Esophagus squamous epithelium (tissue), 5 donors: Measurements from ENCODE around the gene MICAL3. TPM values are rescaled to one million over a fixed set of nuclear protein-coding genes. Genes with fewer than 3 reads are reported as not detected.

Source experiments
- DNase-seq: peaks from one replicate; lab custom pipeline; 2025; lab: John Stamatoyannopoulos, UW
- H3K27ac ChIP-seq, 4 donors: fragments of 200-600 bp; sonication (generic); one replicate each; pipeline ENCODE4 v1.5.1; 2016 to 2019; ENCODE audit warnings: mild to moderate bottlenecking in 1 of 4
- H3K27me3 ChIP-seq, 4 donors: fragments of 200-600 bp; sonication (generic); 1 replicate in 3 of 4; 2 replicates in 1 of 4; pipeline versions ENCODE4 v1.5.1 to v1.6.0; 2017 to 2021; ENCODE audit warnings: antibody characterized with exemption in 1 of 4
- H3K36me3 ChIP-seq, 3 donors: fragments of 200-600 bp; sonication (generic); one replicate each; pipeline ENCODE4 v1.5.1; 2016 to 2019
- H3K4me1 ChIP-seq, 3 donors: fragments of 200-600 bp; sonication (generic); one replicate each; pipeline ENCODE4 v1.5.1; 2017 to 2019
- H3K4me3 ChIP-seq, 4 donors: fragments of 200-600 bp; sonication (generic); 1 replicate in 3 of 4; 2 replicates in 1 of 4; pipeline ENCODE4 v1.5.1; 2016 to 2019; ENCODE audit warnings: mild to moderate bottlenecking in 2 of 4, moderate library complexity in 1 of 4
- H3K9me3 ChIP-seq, 3 donors: fragments of 200-600 bp; sonication (generic); one replicate each; pipeline ENCODE4 v1.5.1; 2016 to 2019
- POLR2A ChIP-seq, 4 donors: fragments of 450-650 bp; IDR thresholded peaks; one replicate each; pipeline ENCODE4 v1.6.1; 2017; ENCODE audit warnings: antibody characterized with exemption in 4 of 4, mild to moderate bottlenecking in 4 of 4, moderate library complexity in 3 of 4
- WGBS, 2 donors: methylation state at CpG; one replicate each; pipeline ENCODE4 v1.1.5; 2018; 5-methylcytosine and 5-hydroxymethylcytosine counted together
- intact Hi-C: fragments of 100-400 bp; cut with DNase I; formaldehyde crosslinking; loops from one replicate; pipeline ENCODE4 v1.15.0; 2022
- total RNA-seq, 4 donors: library from RNA; depleted of rRNA; stranded (reverse); fragments of >200 nt; gene quantifications; one replicate each; pipeline ENCODE4 v1.1.0, GENCODE V29; 2016
- TF ChIP-seq, protein P1 (sequence below), 6 experiments: fragments of 450-650 bp in 4 of 6; fragments of 200-600 bp in 2 of 6; sonication (generic) in 2 of 6; IDR thresholded peaks; one replicate each; pipeline ENCODE4 v1.5.1; 2016 to 2019; ENCODE audit warnings: antibody characterized with exemption in 6 of 6, mild to moderate bottlenecking in 4 of 6, moderate library complexity in 4 of 6
- donor health status: DM: yes; HTN: yes; CAD: no.

The MICAL3 gene
- total RNA-seq, 4 donors from 2014 or later: 11.2 to 30.9 (median 15.9) TPM

- TF ChIP-seq, protein P1, sequence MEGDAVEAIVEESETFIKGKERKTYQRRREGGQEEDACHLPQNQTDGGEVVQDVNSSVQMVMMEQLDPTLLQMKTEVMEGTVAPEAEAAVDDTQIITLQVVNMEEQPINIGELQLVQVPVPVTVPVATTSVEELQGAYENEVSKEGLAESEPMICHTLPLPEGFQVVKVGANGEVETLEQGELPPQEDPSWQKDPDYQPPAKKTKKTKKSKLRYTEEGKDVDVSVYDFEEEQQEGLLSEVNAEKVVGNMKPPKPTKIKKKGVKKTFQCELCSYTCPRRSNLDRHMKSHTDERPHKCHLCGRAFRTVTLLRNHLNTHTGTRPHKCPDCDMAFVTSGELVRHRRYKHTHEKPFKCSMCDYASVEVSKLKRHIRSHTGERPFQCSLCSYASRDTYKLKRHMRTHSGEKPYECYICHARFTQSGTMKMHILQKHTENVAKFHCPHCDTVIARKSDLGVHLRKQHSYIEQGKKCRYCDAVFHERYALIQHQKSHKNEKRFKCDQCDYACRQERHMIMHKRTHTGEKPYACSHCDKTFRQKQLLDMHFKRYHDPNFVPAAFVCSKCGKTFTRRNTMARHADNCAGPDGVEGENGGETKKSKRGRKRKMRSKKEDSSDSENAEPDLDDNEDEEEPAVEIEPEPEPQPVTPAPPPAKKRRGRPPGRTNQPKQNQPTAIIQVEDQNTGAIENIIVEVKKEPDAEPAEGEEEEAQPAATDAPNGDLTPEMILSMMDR (IDR thresholded peaks at IDR 0.05): no peak
- no peak for TF ChIP-seq POLR2A (IDR thresholded peaks at IDR 0.05)
- intact Hi-C loops: no loop called here
- H3K27me3 ChIP-seq: peaks cover 0 to 6% (median 0%) of the 10 kb centered on the region in 4 donors
- H3K4me1 ChIP-seq: peaks cover 12 to 38% (median 21%) of the 10 kb centered on the region in 3 donors
- no peak for DNase-seq
- H3K27ac ChIP-seq: peak overlapping the region in 1 of 4 donors; percentile 35
- H3K9me3 ChIP-seq: no peaks in the 10 kb centered on the region
- 96 to 100% methylated on average over 3 to 9 of the region's 10 CpGs for WGBS, 2 donors
- no peak overlapping the region for H3K4me3 ChIP-seq
- H3K36me3 ChIP-seq: no peaks in the 10 kb centered on the region
Measured at GRCh38 chr22:17780741-17781318, 243.5 kb downstream of the MICAL3 start.

DNA sequence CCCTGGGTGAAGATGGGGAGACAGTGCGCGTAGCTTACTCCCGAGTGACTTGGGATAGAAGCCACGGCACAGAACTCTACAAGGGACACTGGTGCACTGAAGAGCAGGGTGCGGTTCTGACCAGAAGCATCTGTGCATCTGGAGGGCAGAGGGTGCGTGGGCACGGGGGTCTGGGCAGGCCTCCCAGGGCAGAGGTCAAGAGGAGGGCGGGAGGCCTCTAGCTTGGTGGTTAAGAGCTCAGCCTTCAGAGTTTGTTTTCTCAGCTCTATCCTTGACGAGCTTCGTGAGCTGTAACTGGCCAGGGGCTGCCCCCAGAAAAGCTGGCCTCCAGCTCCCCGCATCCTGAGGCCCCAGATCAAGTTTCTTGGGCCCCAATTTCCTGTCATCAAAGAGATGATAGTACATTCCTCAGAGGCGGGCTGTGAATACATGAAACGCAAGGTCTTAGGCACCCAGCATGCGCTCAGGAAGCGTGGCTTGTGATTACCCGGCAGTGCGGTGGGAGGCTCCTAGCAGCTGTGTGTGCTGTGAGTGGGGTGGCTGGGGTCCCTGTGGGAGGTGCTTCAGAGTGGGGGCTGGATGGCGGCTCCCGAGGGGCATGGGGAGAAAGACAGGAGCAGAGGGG is 244.1 kb downstream of the MICAL3 start:
- no peak overlapping the region for H3K27ac ChIP-seq
- no peaks in the 10 kb centered on the region for H3K36me3 ChIP-seq
- H3K9me3 ChIP-seq: no peaks in the 10 kb centered on the region
- WGBS, 2 donors: 71 to 77% methylated on average over 9 to 12 of the region's 19 CpGs
- DNase-seq: no peak
- H3K4me1 ChIP-seq: peaks cover 12 to 35% (median 21%) of the 10 kb centered on the region in 3 donors
- peaks cover 0 to 6% (median 0%) of the 10 kb centered on the region in 4 donors for H3K27me3 ChIP-seq
- no peak overlapping the region for H3K4me3 ChIP-seq
- intact Hi-C loops: no loop called here
- TF ChIP-seq, protein P1 (IDR thresholded peaks at IDR 0.05): no peak
- TF ChIP-seq POLR2A (IDR thresholded peaks at IDR 0.05): no peak

DNA sequence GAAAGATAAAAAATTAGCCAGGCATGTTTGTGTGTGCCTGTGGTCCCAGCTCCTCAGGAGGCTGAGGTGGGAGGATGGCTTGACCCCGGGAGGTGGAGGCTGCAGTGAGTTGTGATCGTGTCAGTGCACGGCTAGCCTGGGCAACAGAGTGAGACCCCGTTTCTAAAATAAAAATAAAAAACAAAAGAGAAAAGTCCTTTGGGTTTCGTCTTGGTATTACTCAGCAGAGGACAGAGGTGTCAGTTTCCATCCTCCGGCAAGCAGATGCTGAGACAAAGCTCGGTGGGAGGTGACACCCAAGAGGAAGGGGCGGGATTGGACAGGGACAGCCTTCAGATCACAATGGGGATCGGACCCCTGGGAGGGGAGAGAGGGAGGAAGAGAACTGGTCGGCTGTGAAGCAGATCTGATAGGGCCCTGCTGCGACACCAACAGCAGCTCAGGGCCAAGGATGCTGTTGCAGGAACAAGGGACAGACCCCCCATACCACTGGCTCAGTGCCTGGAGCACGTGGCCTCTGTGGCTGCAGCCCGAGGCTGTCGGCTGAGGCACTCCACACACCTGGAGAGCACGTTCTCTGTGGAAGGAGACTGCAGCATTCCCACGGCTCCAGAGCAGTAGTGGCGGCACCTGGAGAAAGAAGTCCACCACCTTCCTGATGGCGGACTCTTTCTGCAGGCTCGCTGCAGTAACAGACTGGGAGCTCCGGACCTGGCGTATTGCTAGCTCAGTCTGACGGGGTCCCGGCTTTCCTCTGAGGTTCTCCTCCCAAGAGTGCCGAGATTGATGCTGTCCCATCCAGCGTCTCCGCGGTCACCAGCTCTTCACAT is 244.9 kb downstream of the MICAL3 start:
- no peak for DNase-seq
- TF ChIP-seq, protein P1 (IDR thresholded peaks at IDR 0.05): no peak
- no peak for TF ChIP-seq POLR2A (IDR thresholded peaks at IDR 0.05)
- no peaks in the 10 kb centered on the region for H3K9me3 ChIP-seq
- H3K4me3 ChIP-seq: no peak overlapping the region
- intact Hi-C loops: no loop called here
- H3K36me3 ChIP-seq: no peaks in the 10 kb centered on the region
- WGBS, 2 donors: 74 to 75% methylated on average over 20 of the region's 27 CpGs
- no peak overlapping the region for H3K27ac ChIP-seq
- peaks cover 0 to 6% (median 0%) of the 10 kb centered on the region in 4 donors for H3K27me3 ChIP-seq
- H3K4me1 ChIP-seq: peaks cover 16 to 41% (median 24%) of the 10 kb centered on the region in 3 donors

DNA sequence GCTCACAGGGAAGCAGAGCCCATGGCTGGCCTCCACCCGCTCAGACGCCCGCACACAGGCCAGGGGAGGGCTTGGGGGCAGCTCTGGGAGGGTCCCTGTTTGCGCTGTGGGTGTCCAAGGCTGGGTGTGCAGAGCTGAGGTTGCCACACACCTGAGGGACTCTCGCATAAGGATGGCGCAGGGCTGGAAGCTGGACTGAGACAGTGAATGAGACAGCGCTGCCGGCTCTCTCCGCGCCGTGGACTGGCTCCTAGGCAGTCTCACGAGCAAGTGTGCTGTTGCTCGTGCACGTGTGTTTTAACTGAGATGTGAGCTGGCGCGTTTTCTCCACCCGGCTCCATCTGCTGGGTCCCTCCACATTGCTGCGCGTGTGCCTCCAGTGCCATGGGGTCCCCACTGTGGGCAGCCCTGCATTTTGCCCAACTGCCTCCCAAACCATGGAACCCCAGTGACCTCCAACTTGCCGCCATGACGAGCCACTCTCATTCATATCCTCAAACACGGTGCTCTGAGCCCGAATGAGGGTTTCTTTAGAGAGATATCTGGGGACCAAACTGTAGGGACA is 245.9 kb downstream of the MICAL3 start:
- Histone ChIP-seq H3K27ac (no peak overlapping the region), H3K36me3 (no peaks in the 10 kb centered on the region), H3K4me3 (peak overlapping the region in 1 of 4 donors; percentile 8), H3K27me3 (peaks cover 0 to 6% (median 0%) of the 10 kb centered on the region in 4 donors), H3K4me1 (peaks cover 17 to 47% (median 26%) of the 10 kb centered on the region in 3 donors), H3K9me3 (no peaks in the 10 kb centered on the region)
- TF ChIP-seq POLR2A (IDR thresholded peaks at IDR 0.05): no peak
- TF ChIP-seq, protein P1 (IDR thresholded peaks at IDR 0.05): no peak
- DNase-seq: no peak
- WGBS, 2 donors: 94 to 100% methylated on average over 4 to 15 of the region's 23 CpGs
- intact Hi-C loops: no loop called here
